GM12873 (cell line): ENCODE data around the gene SYT2.

Source experiments
- CTCF ChIP-seq: IDR thresholded peaks from 2 replicates; pipeline ENCODE4 v1.5.1; 2012; ENCODE audit warnings: low read depth, mild to moderate bottlenecking, moderate library complexity, low read length, control low read depth; ENCODE audit not compliant: insufficient read depth; ENCODE audit errors: missing control alignments

Gene SYT2

GRCh38 chr1:202575918-202576653, 134.2 kb downstream of the SYT2 start:
- TF ChIP-seq CTCF, result no peak

- TF ChIP-seq CTCF, result no peak
Measured at GRCh38 chr1:202572867-202573266, 137.4 kb downstream of the SYT2 start.

- TF ChIP-seq CTCF, result peak; percentile 83
Measured at GRCh38 chr1:202571719-202572339, 138.4 kb downstream of the SYT2 start.

- no peak for TF ChIP-seq CTCF
Measured at GRCh38 chr1:202569393-202570322, 140.6 kb downstream of the SYT2 start.

DNA sequence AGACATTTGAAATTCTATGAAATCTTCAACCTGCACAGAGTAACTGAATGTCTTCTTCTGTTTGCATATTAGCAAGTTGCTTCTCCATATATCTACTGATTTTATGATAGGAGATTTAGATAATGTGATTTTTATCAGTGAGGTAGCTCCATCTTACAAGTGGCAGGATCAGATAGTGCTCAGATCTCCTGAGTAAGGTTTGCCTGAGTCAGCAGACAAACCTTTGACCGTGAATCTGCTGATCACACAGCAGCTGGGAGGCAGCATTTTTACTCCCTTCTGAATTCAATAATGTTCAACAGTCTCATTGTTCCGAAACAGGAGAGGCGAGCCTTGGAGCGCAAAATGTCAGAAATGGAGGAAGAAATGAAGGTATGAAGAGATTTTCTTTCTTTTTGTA, 141.4 kb downstream of the SYT2 start:
- no peak for TF ChIP-seq CTCF

- TF ChIP-seq CTCF, result no peak
Measured at GRCh38 chr1:202568410-202568809, 141.8 kb downstream of the SYT2 start.

DNA sequence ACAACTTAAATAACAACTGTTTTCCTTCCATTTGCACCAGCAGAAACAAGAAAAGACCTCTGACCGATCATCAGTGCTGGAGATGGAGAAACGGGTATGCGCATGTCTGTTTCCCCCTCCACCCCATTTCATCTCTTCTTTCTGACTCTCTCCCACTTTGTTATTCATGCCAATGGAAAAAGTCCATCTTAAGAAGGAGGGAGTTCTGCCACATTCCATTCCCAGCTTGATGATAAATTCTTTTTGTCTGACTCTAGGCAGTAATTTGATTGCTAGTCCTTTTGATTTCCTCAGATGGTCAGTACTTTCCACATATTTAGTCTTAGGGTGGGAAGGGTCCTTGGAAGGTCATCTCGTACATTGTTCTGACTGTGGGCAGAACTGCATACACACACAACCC, 142.5 kb downstream of the SYT2 start:
- TF ChIP-seq CTCF, result no peak
